DOHH2 (cell line): ENCODE results near the gene CLTCL1.

Source experiments
- CTCF ChIP-seq: fragments of 200-600 bp; sonication (generic); IDR thresholded peaks from one replicate; pipeline ENCODE4 v1.5.1; 2014; ENCODE audit warnings: antibody characterized with exemption, mild to moderate bottlenecking, low read depth, low read length; ENCODE audit not compliant: poor library complexity, severe bottlenecking
- EZH2phosphoT487 ChIP-seq: fragments of 200-600 bp; sonication (generic); IDR thresholded peaks from 2 replicates; pipeline ENCODE4 v1.6.1; 2017; ENCODE audit warnings: borderline replicate concordance, mild to moderate bottlenecking, antibody characterized with exemption, low read length, moderate library complexity, mixed read lengths

- no peak for TF ChIP-seq CTCF
- TF ChIP-seq EZH2phosphoT487, result no peak
Observed at GRCh38 chr22:19258371-19258770, 33.1 kb downstream of the CLTCL1 start.
